ENCODE measurements around the gene CFAP97.

CFAP97 gene

GRCh38 chr4:185142564-185142911 lies 61.3 kb downstream of the CFAP97 start:
- no peaks in the 10 kb centered on the region for H3K9me3 ChIP-seq (ENCODE audit: insufficient read depth, low read length)
- 0 out of 2 replicates have a peak, but pooled peaks cover 5% of the 10 kb centered on the region for H3F3A ChIP-seq (ENCODE audit: insufficient read depth)
- peak overlapping the region; percentile 72 for H3K4me3 ChIP-seq (ENCODE audit: insufficient read depth, low read length, poor library complexity, severe bottlenecking)
- H4K20me1 ChIP-seq (ENCODE audit: low read depth, low read length) = no peaks in the 10 kb centered on the region
- H3K9ac ChIP-seq (ENCODE audit: low read length) = peak overlapping the region; percentile 59
- H3K36me3 ChIP-seq (ENCODE audit: low read length) = 0 out of 2 replicates have a peak, but pooled peaks cover 9% of the 10 kb centered on the region
- no peak overlapping the region for H3K27ac ChIP-seq (ENCODE audit: low read depth, low read length)
- no peaks in the 10 kb centered on the region for H3K9me2 ChIP-seq (replicated peaks; ENCODE audit: insufficient read depth, low read length)
- peak overlapping the region; percentile 96 for H2AFZ ChIP-seq (ENCODE audit: low read depth, low read length, severe bottlenecking)
- no peaks in the 10 kb centered on the region for H3K27me3 ChIP-seq (ENCODE audit: low read length)
- TF ChIP-seq EZH2phosphoT487 (conservative IDR thresholded peaks at IDR 0.05; ENCODE audit: low read length) = no peak
- TF ChIP-seq, protein P1, sequence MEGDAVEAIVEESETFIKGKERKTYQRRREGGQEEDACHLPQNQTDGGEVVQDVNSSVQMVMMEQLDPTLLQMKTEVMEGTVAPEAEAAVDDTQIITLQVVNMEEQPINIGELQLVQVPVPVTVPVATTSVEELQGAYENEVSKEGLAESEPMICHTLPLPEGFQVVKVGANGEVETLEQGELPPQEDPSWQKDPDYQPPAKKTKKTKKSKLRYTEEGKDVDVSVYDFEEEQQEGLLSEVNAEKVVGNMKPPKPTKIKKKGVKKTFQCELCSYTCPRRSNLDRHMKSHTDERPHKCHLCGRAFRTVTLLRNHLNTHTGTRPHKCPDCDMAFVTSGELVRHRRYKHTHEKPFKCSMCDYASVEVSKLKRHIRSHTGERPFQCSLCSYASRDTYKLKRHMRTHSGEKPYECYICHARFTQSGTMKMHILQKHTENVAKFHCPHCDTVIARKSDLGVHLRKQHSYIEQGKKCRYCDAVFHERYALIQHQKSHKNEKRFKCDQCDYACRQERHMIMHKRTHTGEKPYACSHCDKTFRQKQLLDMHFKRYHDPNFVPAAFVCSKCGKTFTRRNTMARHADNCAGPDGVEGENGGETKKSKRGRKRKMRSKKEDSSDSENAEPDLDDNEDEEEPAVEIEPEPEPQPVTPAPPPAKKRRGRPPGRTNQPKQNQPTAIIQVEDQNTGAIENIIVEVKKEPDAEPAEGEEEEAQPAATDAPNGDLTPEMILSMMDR (IDR thresholded peaks at IDR 0.05; ENCODE audit: insufficient read depth, low read length, poor library complexity, severe bottlenecking) = no peak
- H3K79me2 ChIP-seq (ENCODE audit: insufficient read depth, low read length) = peaks cover 16% of the 10 kb centered on the region; the same call in 1 of the 2 replicates
- H3K4me2 ChIP-seq (ENCODE audit: low read depth, low read length, poor library complexity, severe bottlenecking) = peak overlapping the region; percentile 69

GRCh38 chr4:185141777-185142176 lies 62.0 kb downstream of the CFAP97 start:
- Histone ChIP-seq H2AFZ (ENCODE audit: low read depth, low read length, severe bottlenecking) (no peak overlapping the region), H3K9me2 (replicated peaks; ENCODE audit: insufficient read depth, low read length) (no peaks in the 10 kb centered on the region), H3K27me3 (ENCODE audit: low read length) (no peaks in the 10 kb centered on the region), H3K36me3 (ENCODE audit: low read length) (0 out of 2 replicates have a peak, but pooled peaks cover 5% of the 10 kb centered on the region), H3K27ac (ENCODE audit: low read depth, low read length) (no peak overlapping the region), H3K79me2 (ENCODE audit: insufficient read depth, low read length) (peaks cover 16% of the 10 kb centered on the region; the same call in 1 of the 2 replicates), H3K4me2 (ENCODE audit: low read depth, low read length, poor library complexity, severe bottlenecking) (no peak overlapping the region), H4K20me1 (ENCODE audit: low read depth, low read length) (no peaks in the 10 kb centered on the region), H3K9ac (ENCODE audit: low read length) (no peak overlapping the region), H3K9me3 (ENCODE audit: insufficient read depth, low read length) (no peaks in the 10 kb centered on the region), H3K4me3 (ENCODE audit: insufficient read depth, low read length, poor library complexity, severe bottlenecking) (no peak overlapping the region), H3F3A (ENCODE audit: insufficient read depth) (0 out of 2 replicates have a peak, but pooled peaks cover 5% of the 10 kb centered on the region)
- TF ChIP-seq, protein P1 (IDR thresholded peaks at IDR 0.05; ENCODE audit: insufficient read depth, low read length, poor library complexity, severe bottlenecking) = no peak
- TF ChIP-seq EZH2phosphoT487 (conservative IDR thresholded peaks at IDR 0.05; ENCODE audit: low read length) = no peak

DNA sequence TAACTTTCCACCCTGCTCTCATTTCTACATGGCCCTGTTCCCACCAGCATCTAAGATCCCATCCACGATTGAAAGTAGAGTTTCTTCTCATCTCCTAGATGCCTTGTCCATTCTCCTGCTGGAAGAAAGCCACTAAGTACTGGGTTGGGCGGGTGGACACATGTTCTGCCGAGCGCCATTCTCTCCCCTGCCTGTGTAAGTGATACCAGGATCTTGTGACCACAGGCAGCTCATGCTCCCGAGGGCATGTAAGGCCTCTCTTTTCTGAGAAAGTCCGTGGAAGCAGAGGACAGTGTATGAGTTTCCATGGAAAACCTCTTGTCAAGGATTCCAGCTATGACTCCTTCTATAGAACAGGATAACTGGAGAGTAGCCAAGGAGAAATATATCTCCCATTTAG lies 64.1 kb downstream of the CFAP97 start:
- Histone ChIP-seq H3K4me2 (ENCODE audit: low read depth, low read length, poor library complexity, severe bottlenecking) (no peak overlapping the region), H2AFZ (ENCODE audit: low read depth, low read length, severe bottlenecking) (no peak overlapping the region), H3K36me3 (ENCODE audit: low read length) (0 out of 2 replicates have a peak, but pooled peaks cover 3% of the 10 kb centered on the region), H3F3A (ENCODE audit: insufficient read depth) (0 out of 2 replicates have a peak, but pooled peaks cover 5% of the 10 kb centered on the region), H3K9me3 (ENCODE audit: insufficient read depth, low read length) (no peaks in the 10 kb centered on the region), H3K79me2 (ENCODE audit: insufficient read depth, low read length) (peaks cover 12% of the 10 kb centered on the region; the same call in 1 of the 2 replicates), H4K20me1 (ENCODE audit: low read depth, low read length) (no peaks in the 10 kb centered on the region), H3K4me3 (ENCODE audit: insufficient read depth, low read length, poor library complexity, severe bottlenecking) (no peak overlapping the region), H3K9me2 (replicated peaks; ENCODE audit: insufficient read depth, low read length) (no peaks in the 10 kb centered on the region), H3K9ac (ENCODE audit: low read length) (no peak overlapping the region), H3K27me3 (ENCODE audit: low read length) (no peaks in the 10 kb centered on the region), H3K27ac (ENCODE audit: low read depth, low read length) (no peak overlapping the region)
- TF ChIP-seq EZH2phosphoT487 (conservative IDR thresholded peaks at IDR 0.05; ENCODE audit: low read length) = no peak
- TF ChIP-seq, protein P1 (IDR thresholded peaks at IDR 0.05; ENCODE audit: insufficient read depth, low read length, poor library complexity, severe bottlenecking) = no peak

Measured in SU-DHL-6 (cell line).